Chondrocyte (in vitro differentiated cells): ENCODE data around the gene TMEM178B. TPM values are rescaled to one million over a fixed set of nuclear protein-coding genes. Genes with fewer than 3 reads are reported as not detected.

ENCODE experiments used
- DNase-seq: peaks from one replicate; pipeline ENCODE4 v3.0.0; 2021; ENCODE audit warnings: mixed read lengths, low spot score
- H3K27ac Mint-ChIP-seq: one replicate; pipeline ENCODE4 v1.8.0; 2021; ENCODE audit warnings: mild to moderate bottlenecking, moderate library complexity, mixed read lengths; ENCODE audit not compliant: unreplicated experiment
- H3K27me3 Mint-ChIP-seq: 2 replicates; pipeline ENCODE4 v1.8.0; 2021; ENCODE audit warnings: low read depth, mixed read lengths
- H3K36me3 Mint-ChIP-seq: 2 replicates; pipeline ENCODE4 v1.8.0; 2021; ENCODE audit warnings: low read depth, mixed read lengths
- H3K4me1 Mint-ChIP-seq: 2 replicates; pipeline ENCODE4 v1.8.0; 2021; ENCODE audit warnings: low read depth, mild to moderate bottlenecking, mixed read lengths
- H3K4me3 Mint-ChIP-seq: one replicate; pipeline ENCODE4 v1.8.0; 2021; ENCODE audit warnings: mild to moderate bottlenecking, moderate library complexity, mixed read lengths; ENCODE audit not compliant: unreplicated experiment
- H3K9me3 Mint-ChIP-seq: 2 replicates; pipeline ENCODE4 v1.8.0; 2021; ENCODE audit warnings: low read depth, mixed read lengths
- total RNA-seq: library from RNA; stranded (reverse); gene quantifications from 3 replicates; pipeline ENCODE4 v1.2.1, GENCODE V29; 2021
- TF ChIP-seq, protein P1 (sequence below): fragments of 200-600 bp; sonication (generic); IDR thresholded peaks from 2 replicates; pipeline ENCODE4 v1.5.0; 2021; ENCODE audit warnings: antibody characterized with exemption, mild to moderate bottlenecking, moderate library complexity

Gene TMEM178B
- total RNA-seq, 1 donor from 2014 or later = 0.92 TPM

- H3K27me3 Mint-ChIP-seq = peaks cover 4% of the 10 kb centered on the region
- no peak for DNase-seq
- H3K4me3 Mint-ChIP-seq = no peak overlapping the region
- no peaks in the 10 kb centered on the region for H3K4me1 Mint-ChIP-seq
- TF ChIP-seq, protein P1, sequence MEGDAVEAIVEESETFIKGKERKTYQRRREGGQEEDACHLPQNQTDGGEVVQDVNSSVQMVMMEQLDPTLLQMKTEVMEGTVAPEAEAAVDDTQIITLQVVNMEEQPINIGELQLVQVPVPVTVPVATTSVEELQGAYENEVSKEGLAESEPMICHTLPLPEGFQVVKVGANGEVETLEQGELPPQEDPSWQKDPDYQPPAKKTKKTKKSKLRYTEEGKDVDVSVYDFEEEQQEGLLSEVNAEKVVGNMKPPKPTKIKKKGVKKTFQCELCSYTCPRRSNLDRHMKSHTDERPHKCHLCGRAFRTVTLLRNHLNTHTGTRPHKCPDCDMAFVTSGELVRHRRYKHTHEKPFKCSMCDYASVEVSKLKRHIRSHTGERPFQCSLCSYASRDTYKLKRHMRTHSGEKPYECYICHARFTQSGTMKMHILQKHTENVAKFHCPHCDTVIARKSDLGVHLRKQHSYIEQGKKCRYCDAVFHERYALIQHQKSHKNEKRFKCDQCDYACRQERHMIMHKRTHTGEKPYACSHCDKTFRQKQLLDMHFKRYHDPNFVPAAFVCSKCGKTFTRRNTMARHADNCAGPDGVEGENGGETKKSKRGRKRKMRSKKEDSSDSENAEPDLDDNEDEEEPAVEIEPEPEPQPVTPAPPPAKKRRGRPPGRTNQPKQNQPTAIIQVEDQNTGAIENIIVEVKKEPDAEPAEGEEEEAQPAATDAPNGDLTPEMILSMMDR = no peak
- no peaks in the 10 kb centered on the region for H3K36me3 Mint-ChIP-seq
- H3K27ac Mint-ChIP-seq = no peak overlapping the region
- no peaks in the 10 kb centered on the region for H3K9me3 Mint-ChIP-seq
Observed at GRCh38 chr7:141207661-141208060, 133.8 kb downstream of the TMEM178B start.

- H3K36me3 Mint-ChIP-seq = no peaks in the 10 kb centered on the region
- H3K27me3 Mint-ChIP-seq = peaks cover 4% of the 10 kb centered on the region
- no peak overlapping the region for H3K4me3 Mint-ChIP-seq
- DNase-seq = no peak
- TF ChIP-seq, protein P1 = no peak
- no peaks in the 10 kb centered on the region for H3K4me1 Mint-ChIP-seq
- no peaks in the 10 kb centered on the region for H3K9me3 Mint-ChIP-seq
- H3K27ac Mint-ChIP-seq = no peak overlapping the region
Observed at GRCh38 chr7:141208539-141208938, 134.7 kb downstream of the TMEM178B start.

- H3K4me3 Mint-ChIP-seq = no peak overlapping the region
- no peaks in the 10 kb centered on the region for H3K4me1 Mint-ChIP-seq
- H3K9me3 Mint-ChIP-seq = no peaks in the 10 kb centered on the region
- H3K27me3 Mint-ChIP-seq = peaks cover 6% of the 10 kb centered on the region
- TF ChIP-seq, protein P1 = no peak
- no peak for DNase-seq
- H3K27ac Mint-ChIP-seq = no peak overlapping the region
- H3K36me3 Mint-ChIP-seq = no peaks in the 10 kb centered on the region
Observed at GRCh38 chr7:141209454-141209853, 135.6 kb downstream of the TMEM178B start.

GRCh38 chr7:141210862-141211261, 137.0 kb downstream of the TMEM178B start:
- peaks cover 7% of the 10 kb centered on the region for H3K27me3 Mint-ChIP-seq
- TF ChIP-seq, protein P1 = no peak
- H3K4me3 Mint-ChIP-seq = no peak overlapping the region
- no peak for DNase-seq
- H3K9me3 Mint-ChIP-seq = no peaks in the 10 kb centered on the region
- H3K36me3 Mint-ChIP-seq = no peaks in the 10 kb centered on the region
- H3K27ac Mint-ChIP-seq = no peak overlapping the region
- H3K4me1 Mint-ChIP-seq = no peaks in the 10 kb centered on the region

DNA sequence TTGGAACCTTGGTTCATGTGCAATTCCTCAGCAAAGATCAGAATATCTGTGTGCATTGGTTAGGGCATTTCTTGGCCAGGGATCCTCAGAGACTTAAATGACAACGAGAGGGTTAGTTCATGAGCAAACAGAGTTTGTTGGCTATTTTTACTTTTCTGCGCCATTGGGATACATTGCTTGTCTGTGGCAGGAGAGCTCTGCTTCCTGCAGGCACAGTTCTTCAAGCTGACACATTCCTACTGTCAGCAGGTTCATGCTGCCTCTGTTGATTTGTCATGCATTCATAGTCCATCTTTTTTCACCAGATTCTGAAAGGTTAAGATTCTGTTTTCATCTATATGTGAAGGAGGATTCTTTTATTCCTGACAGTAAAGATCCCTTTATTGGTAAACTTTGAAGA, 139.4 kb downstream of the TMEM178B start:
- Mint-ChIP-seq H3K27me3 (peaks cover 11% of the 10 kb centered on the region), H3K9me3 (no peaks in the 10 kb centered on the region), H3K36me3 (no peaks in the 10 kb centered on the region), H3K4me1 (no peaks in the 10 kb centered on the region), H3K4me3 (no peak overlapping the region), H3K27ac (no peak overlapping the region)
- no peak for DNase-seq
- TF ChIP-seq, protein P1 = no peak
